BJ (cell line): Measurements from ENCODE around the gene DNAH10. TPM values are rescaled to one million over a fixed set of nuclear protein-coding genes. Genes with fewer than 3 reads are reported as not detected.

ENCODE experiments used
- polyA plus RNA-seq: library from polyadenylated mRNA; depleted of rRNA; stranded (reverse); fragments of >200 nt; gene quantifications from 2 replicates; pipeline ENCODE4 v1.2.3, GENCODE V29; 2011; rRNA removed
- small RNA-seq: library from RNA; depleted of rRNA; stranded (forward); fragments of <200 nt; gene quantifications from one replicate; pipeline ENCODE3, GENCODE V24; 2012; ENCODE audit warnings: low replicate concordance, low read depth; ENCODE audit not compliant: insufficient read length

DNAH10 gene
- polyA plus RNA-seq, 1 experiment = 0.61 TPM

Small RNA genes lying within 50 kb of the gene (small RNA-seq; reads per million reads assigned to genes)
- gene AC068790.4 = not detected
- not detected for gene AC068790.6

Other genes starting within 250 kb of the DNAH10 start
- gene RILPL1, start 228.6 kb upstream of the DNAH10 start, polyA plus RNA-seq = 19.1 and 22.3 TPM in 2 replicates
- 167 and 282 TPM in 2 replicates for gene TMED2, start 177.7 kb upstream of the DNAH10 start, polyA plus RNA-seq
- gene DDX55, start 160.2 kb upstream of the DNAH10 start, polyA plus RNA-seq = 13.0 and 13.8 TPM in 2 replicates
- 27.4 and 29.9 TPM in 2 replicates for gene EIF2B1, start 128.6 kb upstream of the DNAH10 start, polyA plus RNA-seq
- 19.6 and 40.5 TPM in 2 replicates for gene GTF2H3, start 128.5 kb upstream of the DNAH10 start, polyA plus RNA-seq
- 5.8 and 8.1 TPM in 2 replicates for gene TCTN2, start 91.2 kb upstream of the DNAH10 start, polyA plus RNA-seq
- 21.2 and 24.2 TPM in 2 replicates for gene ATP6V0A2, start 49.9 kb upstream of the DNAH10 start, polyA plus RNA-seq
- gene CCDC92, start 210.5 kb downstream of the DNAH10 start, polyA plus RNA-seq = 26.8 and 35.9 TPM in 2 replicates
- gene ZNF664, start 210.9 kb downstream of the DNAH10 start, polyA plus RNA-seq = 42.4 and 45.0 TPM in 2 replicates